GM18502 (cell line): Measurements from ENCODE around the gene GDAP1L1.
"Not testable (repeated sequence)": the region's sequence is repeated elsewhere in the genome, so short reads cannot be mapped to it uniquely, and the experiment has no call there.

Source experiments
- ATAC-seq: cut with Tn5 transposase; IDR thresholded peaks from one replicate; pipeline ENCODE4 v1.9.1; 2021; ENCODE audit warnings: mild to moderate bottlenecking; ENCODE audit not compliant: unreplicated experiment, poor library complexity

Gene GDAP1L1

DNA sequence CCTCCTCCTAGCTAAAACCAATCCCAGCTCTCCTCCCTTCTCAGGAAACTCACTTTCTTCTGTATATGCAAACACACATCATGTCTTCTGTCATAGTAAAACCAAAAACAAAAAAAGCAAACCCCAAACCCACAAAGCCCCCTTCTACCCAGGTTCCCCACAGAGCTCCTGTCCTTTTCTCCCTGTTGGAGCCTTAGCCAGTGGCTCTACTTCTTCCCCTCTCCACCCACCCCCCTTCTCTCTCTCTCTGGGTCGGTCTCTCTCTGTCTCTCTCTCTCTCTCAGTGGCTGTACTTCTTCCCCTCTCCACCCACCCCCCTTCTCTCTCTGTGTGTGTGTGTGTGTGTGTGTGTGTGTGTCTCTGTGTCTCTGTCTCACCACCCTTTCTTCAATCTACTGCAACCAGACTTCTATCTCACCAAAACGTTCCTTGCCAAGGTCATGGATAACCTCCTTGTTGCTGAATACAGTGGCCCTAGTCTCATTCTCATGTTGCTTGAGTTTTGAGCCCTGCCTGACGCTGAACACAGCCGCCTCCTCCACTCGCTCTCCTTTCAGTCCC is 27.9 kb upstream of the GDAP1L1 start:
- no peak for ATAC-seq

DNA sequence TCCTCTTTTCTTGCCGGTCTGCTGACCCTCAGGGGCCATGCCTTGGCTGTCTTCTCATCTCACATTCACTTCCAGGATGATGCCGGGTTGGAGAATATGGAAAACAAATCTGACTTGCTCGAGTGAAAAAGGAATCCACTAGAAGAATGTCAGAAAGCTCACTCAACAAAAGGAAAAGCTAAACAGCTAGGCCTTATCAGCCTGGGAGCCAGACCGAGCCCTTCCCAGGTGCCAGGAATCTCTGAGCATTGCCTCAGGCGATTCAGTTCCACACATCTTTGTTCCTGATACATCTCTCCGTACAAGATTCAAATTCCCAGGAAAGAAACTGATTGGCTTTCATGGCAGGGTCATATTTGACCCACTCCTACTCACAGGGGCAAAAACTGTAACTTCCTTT is 27.3 kb upstream of the GDAP1L1 start:
- ATAC-seq: no peak

DNA sequence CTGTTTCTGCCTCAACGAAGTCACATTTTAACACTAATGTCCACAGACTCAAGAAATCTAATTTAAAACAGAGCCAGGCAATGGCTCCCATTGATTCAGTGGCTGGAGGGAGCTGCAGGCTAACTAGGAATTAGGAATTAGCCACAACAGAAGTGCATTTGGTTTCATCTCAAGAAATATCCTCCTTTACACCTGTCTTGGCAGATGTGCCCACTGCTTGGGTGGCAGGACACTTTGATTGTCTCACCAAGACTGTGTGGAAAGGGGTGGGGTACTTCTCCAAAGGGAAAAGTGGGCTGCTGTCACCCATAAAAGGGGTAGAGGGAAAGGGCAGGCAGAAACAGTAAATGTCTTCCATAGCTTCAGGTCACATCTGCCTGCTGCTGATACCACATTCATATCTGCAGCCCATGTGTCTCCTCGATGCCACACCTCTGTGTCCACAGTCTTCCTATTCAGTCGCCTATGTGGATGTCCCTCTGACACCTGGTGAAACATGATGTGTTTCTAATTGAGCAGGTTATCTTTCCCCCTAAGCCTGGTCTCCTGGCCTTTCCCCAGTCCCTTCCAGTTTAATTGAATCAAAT is 25.6 kb upstream of the GDAP1L1 start:
- no peak for ATAC-seq

DNA sequence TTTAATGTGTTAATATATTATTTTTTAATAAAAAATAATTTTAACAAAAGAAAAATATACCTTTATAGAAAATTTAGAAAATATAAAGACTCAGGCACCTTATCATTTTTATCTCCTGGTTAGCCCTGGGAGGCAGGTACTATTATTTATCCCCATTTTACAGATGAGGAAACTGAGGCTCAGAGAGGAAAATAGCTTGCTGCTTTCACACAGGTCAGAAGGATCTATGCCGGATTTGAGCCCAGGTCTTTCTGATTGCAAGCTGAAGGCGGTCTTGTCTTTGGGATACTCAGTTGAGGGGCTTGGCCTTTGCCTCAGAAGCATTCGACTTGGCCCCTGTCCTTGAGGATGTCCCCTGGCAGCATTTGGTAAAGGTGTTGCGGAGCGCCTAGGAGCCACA is 25.1 kb upstream of the GDAP1L1 start:
- no peak for ATAC-seq

DNA sequence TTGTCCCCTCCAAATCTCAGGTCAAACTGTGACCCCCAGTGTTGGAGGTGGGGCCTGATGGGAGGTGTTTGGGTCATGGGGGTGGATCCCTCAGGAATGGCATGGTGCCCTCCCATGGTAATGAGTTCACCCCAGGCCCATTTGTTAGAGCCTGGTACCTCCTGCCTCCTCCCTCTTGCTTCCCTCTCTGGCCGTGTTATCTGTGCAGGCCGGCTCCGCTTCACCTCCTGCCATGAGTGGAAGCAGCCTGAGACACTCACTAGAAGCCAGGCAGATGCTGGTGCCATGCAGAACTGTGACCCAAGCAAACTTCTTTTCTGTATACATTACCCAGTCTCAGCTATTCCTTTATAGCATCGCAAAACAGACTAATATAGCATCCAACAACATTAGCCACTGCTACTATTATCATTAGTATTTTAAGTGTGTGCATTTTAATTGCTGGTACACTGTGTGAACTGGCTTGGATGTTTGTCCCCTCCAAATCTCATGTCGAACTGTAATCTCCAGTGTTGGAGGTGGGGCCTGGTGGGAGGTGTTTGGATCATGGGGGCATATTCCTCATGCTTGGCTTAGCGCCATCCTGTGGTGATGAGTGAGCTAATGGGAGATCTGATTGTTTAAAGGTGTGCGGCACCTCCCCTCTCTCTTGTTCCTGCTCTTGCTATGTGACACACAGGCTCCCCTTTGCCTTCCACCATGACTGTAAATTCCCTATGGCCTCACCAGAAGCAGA is 24.3 kb upstream of the GDAP1L1 start:
- no peak for ATAC-seq

DNA sequence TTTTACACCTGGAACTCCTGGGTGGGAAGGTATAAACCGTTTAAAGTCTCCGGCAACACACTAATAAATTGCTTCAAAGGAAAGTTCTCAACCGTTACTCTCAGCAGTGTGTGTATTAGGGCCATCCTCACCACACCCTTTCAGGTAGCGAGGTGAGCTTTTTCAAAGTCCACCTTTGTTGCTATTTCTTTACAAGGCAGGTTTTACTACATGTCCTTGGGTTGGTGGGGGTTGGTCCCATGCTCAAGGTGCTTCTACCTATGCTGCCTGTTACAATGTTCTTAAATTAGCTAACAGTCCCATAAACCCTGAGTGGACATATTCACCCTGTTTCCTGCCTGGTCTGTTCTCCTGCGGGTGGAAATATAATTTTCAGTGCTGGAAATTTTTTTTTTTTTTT is 23.4 kb upstream of the GDAP1L1 start:
- no peak for ATAC-seq

DNA sequence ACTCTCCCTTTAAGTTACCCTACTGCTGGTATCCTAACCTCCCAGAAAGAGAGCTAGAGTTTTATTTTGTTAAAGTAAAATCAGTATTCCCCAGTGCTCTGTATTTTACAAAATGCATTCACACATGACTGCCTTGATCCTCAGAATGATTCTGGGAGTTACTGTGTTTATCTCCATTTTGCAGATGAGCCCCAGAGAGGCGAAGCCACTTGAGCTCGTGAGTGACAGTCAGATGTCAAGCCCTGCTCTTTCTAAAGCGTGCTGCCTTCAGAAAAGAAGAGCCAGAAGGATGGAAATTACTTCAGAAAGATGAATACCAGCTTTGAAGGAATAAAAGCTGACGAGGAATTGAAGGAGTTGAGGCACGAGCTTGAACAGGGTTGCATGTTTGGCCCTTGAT is 22.5 kb upstream of the GDAP1L1 start:
- no peak for ATAC-seq

DNA sequence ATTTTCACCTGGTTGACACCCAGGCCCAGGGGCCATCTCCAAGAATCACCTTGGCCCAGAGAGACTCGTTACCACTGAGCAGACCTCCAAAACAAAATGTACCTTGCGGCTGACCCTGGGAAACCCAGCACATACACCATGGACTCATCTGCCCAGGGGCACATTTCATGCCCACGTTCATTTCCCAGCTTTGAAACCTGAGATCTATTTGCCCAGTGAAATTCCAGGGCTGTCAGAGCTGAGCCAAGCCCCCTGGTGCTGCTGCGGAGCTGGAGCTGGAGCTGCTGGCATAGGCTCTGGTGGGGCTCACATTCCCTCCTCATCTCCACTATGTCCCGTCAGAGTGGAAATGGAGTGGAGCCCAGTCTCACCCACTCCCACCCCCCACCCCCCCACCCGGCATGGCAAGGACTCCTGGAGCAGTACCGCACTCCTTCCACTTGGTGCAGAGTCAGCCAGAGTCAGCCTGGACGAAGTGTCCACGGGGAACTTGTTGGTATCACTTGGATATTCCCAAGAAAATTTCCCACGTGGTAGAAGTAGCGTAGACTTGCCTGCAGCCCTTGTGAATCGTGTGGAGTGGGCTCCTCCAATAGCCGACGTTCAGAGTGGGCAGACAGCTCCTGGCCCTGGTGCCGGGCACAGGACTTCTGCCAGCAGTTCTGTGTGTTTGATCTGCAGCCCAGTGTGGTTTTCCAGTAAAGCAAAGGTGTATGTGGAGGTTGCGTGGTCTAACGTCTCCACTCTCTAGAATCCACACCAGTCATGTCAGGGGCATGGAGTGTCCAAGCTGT is 18.4 kb upstream of the GDAP1L1 start:
- no peak for ATAC-seq

DNA sequence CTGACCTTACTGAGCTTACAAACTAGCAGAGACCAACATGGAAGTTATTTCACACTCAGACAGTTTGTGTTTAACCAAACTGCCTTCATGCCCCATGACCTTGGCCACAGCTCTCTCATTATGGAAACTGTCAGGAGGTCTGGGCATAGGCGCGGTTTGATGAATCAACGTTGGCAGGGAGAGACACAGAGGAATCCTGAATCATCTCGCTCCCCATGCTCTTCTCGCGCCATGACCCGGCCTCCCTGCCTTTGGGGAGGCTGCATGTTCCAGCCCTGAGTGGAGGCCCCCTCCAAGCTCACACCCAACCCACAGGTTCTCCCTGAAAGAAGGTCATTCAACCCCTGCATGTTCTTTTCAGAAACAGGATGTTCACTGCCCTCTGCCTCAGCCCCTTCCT is 15.9 kb upstream of the GDAP1L1 start:
- ATAC-seq: no peak

DNA sequence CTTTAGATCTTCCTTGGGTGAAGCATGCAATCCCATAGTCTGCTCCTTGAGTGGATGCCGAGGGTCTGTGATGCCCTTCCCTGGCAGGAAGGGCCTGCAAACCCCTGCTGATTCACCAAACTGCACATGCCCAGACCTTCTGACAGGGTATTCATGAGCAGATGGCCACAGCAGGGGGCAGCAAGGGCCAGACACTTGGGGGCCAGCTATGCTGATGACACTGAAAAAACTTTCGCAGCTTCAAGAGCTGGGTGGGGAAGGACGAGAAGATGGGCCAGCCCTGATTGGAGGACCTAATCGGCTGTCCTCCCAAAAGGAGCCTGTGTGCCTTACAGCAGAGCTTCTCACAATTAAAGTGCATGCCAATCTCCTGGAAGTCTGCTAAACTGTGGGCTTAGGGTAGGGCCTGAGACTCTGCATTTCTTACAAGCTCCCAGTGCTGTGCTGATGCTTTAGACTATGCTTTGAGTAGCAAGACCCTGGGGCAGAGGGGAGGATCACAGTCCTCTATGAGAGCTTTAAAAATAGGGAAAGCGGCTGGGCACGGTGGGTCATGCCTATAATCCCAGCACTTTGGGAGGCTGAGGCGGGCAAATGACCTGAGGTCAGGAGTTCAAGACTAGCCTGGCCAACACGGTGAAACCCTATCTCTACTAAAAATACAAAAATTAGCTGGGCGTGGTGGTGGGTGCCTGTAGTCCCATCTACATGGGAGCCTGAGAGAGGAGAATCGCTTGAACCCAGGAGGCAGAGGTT is 15.2 kb upstream of the GDAP1L1 start:
- no peak for ATAC-seq

DNA sequence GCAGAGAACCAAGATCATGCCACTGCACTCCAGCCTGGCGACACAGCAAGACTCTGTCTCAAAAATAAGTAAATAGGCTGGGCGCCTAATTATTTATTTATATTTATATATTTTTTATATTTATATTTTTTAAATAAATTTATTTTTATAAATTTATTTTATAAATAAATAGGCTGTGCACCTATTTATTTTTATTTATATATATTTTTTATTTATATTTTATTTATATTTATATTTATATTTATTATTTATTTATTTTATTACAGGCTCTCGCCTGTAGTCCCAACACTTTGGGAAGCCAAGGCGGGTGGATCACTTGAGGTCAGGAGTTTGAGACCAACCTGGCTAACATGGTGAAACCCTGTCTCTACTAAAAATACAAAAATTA is 14.6 kb upstream of the GDAP1L1 start:
- ATAC-seq: not testable (repeated sequence)

DNA sequence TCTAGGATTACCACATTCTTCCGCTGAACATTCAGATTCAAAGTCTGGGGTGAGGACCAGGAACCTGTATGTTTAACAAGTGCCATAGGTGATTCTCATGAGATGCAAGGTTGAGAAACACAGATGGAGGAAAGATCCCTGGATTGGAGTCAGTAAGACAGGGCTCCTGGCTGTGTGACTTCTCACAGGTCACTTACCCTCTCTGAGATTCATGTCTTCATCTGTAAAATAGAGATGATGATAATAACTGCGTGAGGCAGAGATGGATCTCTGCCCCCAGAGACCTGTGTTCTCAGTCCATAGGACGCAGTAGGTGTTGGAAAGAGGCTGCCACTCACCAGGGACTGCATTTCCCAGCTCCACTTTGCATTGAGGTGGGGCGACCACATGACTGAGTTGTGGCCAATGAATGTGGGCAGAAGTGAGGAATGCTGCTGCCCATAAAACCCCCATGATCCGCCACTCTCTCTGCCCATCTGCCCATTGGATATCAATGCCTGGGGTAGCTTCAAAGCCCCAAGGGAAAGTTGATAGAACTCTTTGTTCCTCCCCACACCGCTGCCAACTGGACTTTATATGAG is 13.6 kb upstream of the GDAP1L1 start:
- no peak for ATAC-seq

DNA sequence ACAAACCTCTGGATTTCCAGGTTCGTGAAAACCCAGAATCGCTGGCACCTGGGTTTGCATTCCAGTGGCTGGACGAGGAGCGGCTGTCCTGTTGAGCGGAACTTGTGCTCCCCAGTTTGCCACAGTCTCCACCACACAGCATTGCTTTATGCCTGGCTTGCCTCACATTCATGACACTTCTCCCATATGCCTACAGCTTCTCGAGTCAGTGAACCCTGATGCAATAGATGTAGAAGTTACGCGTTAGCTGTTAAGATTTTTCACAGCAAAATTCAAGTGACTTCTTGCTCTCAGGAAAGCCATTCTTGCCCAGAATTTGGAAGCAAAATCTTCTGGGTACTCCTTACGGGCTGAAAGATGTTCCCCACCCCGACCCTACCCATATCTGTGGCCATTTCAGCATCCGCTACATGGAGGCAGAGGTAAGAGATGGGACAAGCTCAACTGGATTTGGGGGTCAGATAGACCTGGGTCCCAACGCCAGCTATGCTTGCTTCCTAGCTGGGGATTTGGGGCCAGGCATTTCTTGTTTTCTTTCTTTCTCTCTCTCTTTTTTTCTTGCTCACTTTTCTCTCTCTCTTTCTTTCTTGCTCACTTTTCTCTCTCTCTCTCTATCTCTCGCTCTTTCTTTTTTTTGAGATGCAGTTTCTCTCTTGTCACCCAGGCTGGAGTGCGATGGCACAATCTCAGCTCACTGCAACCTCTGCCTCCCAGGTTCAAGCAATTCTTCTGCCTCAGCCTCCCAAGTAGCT is 12.4 kb upstream of the GDAP1L1 start:
- no peak for ATAC-seq

DNA sequence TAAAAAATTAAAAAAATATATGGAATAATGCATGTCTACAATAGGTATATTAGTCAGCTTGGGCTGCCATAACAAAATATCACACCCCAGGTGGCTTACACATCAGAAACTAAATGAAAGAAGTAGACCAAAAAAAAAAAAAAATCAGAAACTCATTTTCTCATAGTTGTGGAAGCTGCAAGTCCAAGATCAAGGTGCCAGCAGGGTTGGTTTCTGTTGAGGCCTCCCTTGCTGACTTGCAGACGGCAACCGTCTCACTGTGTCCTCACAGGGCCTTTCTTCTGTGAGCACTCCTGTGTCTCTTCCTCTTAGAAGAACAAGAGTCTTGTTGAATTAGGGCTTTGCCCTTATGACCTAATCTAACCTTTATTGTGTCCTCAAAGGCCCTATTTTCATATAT is 11.4 kb upstream of the GDAP1L1 start:
- no peak for ATAC-seq

DNA sequence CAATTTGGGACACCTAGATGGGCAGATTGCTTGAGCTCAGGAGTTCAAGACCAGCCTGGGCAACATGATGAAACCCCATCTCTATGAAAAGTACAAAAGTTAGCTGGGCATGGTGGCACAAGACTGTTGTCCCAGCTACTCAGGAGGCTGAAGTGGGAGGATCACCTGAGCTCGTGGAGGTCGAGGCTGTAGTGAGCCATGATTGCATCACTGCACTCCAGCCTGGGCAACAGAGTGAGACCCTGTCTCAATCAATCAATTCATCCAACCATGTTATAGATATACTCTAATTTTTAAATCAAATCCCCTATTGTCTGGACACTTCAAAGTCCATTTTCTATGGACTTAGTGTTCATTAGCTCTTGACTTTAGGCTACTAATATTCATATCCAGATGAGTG is 10.3 kb upstream of the GDAP1L1 start:
- not testable (repeated sequence) for ATAC-seq

DNA sequence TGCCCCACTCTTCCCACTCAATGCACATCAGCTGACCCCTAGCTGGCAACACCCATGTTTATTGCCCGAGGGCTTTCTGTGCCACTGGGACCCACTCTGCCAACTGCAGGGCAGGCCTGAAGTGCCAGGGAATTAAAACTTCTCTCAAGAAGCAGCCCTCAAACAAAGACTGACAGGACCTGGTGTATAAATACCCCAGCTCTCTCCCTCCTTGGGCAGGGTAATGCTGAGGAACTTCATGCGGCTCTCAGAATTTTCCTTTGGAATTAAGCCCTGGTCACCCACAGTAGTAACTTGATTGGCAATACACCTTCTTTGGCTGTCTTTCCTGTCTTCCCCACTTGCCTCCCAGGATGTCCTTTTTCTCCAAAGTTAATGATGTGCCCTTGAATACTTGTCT is 5.3 kb upstream of the GDAP1L1 start:
- no peak for ATAC-seq

DNA sequence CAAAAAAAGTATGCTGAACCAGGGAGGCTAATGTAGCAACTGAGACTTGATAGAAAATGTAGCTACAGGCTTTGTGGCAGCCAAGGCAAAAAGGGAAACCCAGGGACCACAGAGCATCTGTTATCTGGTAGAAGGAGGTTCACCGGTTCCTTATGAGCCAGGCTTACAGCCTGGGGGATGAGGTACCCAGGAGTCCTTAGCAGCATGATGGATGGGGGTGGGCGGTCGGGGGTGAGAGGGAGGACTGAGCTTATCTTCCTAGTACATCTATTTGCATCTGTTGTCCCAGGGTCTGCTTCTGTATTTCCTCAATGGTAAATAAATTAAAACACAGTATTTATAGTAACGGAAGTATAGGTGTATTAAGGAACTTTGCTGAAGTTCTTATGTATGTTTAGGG is 1.1 kb upstream of the GDAP1L1 start:
- ATAC-seq: no peak

DNA sequence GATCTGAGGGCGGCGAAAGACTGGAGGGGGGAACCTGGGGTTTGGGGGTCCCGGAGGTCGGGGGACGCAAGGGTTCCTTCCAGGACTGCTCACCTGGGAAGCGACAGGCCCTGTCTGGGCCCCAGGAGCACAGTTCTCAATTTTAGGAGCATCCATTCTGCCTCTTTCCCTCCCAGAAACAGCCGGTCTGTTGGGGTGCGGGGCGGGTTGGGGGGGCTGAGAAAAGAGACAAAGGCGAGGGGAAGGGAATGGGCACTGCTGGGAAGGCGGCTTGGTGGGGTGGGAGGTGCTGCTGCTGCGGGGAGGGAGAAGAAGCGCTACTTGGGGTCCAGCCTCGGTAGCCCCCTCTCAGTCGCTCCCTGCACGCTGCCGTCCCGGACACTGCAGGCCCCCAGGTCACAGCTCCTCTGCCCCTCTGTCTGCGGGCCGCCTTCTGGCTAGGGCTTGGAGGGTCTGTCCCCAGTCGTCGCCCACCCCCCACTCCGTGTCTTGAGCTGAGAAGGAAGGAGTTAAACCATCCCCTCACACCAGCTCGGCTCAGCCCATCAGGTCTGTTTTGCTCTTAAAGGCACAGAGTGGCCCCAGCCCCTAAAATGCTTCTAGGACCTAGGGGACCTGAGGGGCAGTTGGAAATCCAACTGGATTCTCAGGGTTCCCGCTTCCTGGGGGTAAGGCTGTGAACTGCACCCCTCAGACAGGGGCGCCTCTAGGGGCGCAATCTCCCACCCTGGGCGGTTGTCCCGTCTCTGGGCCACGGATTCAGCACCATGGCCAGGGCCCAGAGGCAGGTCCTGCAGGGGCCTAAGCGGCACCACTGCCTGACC is 690 bp downstream of the GDAP1L1 start:
- no peak for ATAC-seq

DNA sequence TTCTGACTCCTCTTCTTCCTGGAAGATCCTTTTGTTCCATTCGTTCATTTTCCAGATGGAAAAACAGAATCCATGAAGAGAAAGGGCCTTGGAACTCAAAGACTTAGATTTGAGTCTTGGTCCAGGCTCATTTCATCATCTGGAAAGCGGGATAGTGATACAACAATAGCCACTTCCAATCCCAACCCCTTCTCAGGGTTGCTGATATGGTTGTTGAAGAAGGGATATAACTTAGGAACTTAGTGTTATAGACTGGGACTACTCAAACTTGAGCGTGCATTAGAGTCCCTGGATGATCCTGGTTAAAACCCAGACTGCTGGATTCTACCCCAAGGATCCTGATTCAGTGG is 1.3 kb downstream of the GDAP1L1 start:
- no peak for ATAC-seq
